Measurements from ENCODE around the gene FYB2.

DNA sequence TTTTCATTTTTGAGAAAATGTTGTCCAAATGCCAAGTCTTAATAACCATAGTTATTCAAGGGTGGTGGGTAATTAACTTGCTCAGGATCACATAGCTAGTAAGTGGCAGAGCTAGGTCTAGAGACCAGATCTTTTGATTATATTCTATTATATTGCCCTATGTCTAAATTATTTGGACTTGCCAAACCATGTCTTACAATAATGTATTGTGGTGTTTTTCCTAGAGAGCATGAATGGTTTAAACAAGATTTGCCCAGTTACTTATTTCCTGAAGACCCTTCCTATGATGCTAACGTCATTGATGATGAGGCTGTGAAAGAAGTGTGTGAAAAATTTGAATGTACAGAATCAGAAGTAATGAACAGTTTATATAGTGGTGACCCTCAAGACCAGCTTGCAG is 115.5 kb downstream of the FYB2 start:
- no peak for TF ChIP-seq EZH2 (IDR thresholded peaks at IDR 0.05; ENCODE audit: insufficient read depth, low read length)
- TF ChIP-seq, protein P1, sequence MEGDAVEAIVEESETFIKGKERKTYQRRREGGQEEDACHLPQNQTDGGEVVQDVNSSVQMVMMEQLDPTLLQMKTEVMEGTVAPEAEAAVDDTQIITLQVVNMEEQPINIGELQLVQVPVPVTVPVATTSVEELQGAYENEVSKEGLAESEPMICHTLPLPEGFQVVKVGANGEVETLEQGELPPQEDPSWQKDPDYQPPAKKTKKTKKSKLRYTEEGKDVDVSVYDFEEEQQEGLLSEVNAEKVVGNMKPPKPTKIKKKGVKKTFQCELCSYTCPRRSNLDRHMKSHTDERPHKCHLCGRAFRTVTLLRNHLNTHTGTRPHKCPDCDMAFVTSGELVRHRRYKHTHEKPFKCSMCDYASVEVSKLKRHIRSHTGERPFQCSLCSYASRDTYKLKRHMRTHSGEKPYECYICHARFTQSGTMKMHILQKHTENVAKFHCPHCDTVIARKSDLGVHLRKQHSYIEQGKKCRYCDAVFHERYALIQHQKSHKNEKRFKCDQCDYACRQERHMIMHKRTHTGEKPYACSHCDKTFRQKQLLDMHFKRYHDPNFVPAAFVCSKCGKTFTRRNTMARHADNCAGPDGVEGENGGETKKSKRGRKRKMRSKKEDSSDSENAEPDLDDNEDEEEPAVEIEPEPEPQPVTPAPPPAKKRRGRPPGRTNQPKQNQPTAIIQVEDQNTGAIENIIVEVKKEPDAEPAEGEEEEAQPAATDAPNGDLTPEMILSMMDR (IDR thresholded peaks at IDR 0.05; ENCODE audit: insufficient read depth, low read depth, low read length) = no peak
